NCI-H748 (cell line): Measurements from ENCODE around the gene PADI4.
A peak's percentile ranks its signal among the peaks of the same experiment; 100 is the strongest.
"Not testable (repeated sequence)": the region's sequence is repeated elsewhere in the genome, so short reads cannot be mapped to it uniquely, and the experiment has no call there.

Experiments
- DNase-seq: peaks from one replicate; lab custom pipeline; 2025; ENCODE audit not compliant: unreplicated experiment; lab: John Stamatoyannopoulos, UW

PADI4 gene

DNA sequence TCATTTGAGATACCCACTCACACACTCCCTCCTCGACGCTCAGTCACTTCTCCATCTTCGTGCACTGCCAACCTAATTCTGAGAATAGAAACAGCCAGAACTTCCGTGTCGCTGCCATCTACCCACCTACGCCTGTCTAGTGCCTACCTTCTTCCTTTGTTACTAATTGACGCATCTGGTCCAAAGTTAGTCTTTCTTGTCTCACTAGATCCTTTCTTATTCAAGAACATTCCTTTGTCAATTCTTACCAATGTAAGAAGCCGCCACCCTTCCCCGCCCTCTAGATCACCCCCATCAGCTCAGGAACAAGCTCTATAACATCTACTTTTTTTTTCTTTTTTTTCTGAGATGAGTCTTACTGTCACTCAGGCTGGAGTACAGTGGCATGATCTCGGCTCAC lies 67.7 kb downstream of the PADI4 start:
- no peak for DNase-seq

DNA sequence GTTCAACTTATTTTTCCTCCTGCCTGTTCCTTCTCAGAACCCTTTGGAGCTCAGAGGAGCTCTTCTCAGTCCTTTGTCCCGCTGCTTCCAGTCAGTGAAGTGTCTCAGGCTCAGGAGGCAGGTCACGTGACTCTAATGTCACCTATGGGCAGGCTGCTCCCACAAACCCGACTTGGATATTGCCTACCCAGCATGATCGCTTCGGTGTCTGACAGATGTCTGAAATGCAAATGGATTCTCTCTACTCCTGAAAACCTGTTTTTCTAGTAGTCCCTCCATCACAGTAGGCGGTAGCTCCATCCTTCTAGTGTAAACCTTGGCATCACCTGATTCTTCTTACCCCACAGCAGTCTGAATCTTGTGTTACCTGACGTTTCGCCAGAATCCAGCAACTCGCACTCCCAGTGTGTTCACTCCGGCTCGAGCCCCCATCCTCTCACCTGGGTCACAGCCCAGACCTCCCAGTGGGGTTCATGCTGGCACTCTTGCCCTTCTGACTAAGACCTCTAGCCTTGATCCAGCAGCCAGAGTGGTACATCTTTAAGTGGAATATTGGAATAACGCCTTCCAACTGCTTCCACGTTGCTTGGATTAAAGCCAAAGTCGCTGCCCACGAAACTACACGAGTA lies 69.4 kb downstream of the PADI4 start:
- DNase-seq: peak; percentile 90

GRCh38 chr1:17381161-17381560 lies 73.2 kb downstream of the PADI4 start:
- no peak for DNase-seq

DNA sequence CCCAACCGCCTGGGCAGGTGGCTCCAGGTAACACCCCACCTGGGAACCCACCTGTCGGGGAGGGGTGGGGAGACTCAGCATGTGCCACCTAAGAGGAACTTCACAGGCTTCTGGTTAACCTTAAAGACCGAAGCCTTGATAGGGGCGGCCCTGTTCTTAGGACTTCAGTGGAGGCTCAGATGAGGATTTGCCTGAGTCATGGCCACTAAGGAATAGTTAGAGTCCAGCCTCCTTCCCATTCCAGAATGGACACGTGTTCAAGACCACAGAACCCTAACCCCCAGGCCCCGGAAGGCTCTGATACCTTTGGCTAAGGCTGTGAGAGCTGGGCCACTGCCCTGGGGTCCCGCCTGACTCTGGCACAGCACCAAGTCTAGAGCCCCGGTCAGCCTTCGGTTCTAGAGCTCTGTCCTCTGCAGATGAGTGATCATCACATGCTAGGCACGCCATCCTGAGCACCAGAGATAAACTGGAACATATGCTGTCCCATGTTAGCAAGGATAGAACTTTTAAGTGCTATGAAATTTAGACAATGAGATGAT lies 84.3 kb downstream of the PADI4 start:
- DNase-seq: no peak

- DNase-seq: no peak
Measured at GRCh38 chr1:17393230-17393629, 85.2 kb downstream of the PADI4 start.

GRCh38 chr1:17397910-17398695 lies 90.1 kb downstream of the PADI4 start:
- DNase-seq: no peak

- no peak for DNase-seq
Measured at GRCh38 chr1:17400725-17401341, 92.8 kb downstream of the PADI4 start.

GRCh38 chr1:17401841-17402240 lies 93.8 kb downstream of the PADI4 start:
- DNase-seq: no peak

GRCh38 chr1:17403081-17403480 lies 95.1 kb downstream of the PADI4 start:
- no peak for DNase-seq

DNA sequence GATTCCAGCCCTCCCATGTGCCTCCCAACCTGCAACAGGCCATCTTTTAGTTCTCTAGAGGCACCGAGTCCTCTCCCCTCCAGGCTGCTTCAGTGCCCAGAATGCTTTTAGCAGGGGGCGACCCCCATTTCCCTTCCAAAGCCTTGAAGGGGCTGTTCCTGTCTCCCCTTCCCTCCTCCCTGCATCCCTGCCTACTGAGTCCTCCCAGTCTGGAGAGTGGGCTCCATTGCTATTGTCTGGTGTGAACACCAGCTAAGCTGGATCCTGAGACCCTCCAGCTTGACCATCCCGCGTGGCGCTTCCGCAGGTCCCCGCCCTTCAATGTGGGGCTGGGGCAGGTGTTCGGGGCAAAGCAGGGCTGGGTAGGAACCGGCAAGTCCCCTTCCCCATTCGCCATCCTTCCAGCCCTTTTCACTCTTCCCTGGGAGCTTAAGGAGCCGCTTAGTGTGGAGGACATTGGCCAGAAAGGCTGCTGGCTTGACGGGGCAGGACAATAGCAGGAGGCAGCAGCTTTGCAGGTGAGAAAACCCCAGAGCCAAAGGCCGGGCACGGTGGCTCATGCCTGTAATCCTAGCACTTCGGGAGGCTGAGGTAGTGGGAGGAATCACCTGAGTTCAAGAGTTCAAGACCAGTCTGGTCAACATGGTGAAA lies 96.2 kb downstream of the PADI4 start:
- DNase-seq: no peak

GRCh38 chr1:17404820-17405219 lies 96.8 kb downstream of the PADI4 start:
- no peak for DNase-seq

DNA sequence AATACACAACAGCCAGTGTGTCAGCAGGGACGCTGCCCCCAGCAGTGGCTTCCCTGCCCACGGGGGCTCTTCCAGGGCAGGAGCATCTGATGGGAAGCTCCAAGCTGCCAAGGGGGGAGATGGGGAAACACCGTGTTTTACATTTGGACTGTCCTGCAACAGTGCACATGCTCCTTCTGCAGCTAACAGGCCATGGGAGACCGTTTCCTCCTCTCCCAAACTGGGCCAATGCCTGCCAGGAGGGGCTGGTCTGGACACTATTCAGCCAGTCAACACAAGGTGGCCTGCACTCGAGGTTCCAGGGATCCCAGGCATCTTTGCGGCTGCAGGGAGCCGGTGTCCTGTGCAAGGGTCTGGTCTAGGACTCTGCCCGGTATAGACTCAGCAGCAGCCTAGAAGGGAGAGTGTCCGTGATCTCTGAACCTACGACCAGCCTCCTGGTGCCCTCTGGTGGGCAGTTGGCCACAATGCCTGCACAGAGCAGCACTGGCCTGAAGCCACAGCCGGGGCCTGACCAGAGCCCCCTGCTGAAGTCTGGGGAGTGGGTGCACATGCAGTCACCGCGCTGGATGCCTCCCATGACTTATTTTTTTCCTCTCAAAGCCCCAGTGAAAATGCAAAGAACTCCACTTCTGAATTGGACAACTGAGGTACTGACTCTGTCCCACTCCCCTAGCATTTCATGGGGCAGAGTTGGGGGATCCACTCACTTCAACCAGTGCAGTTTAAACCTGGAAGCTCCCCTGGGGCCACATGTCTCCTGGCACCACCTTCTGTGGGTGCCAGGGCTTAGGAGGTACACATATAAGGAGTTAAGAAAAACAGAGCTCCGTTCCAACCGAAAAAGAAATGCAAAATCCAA lies 98.1 kb downstream of the PADI4 start:
- DNase-seq: peak; percentile 22

GRCh38 chr1:17406760-17407475 lies 98.9 kb downstream of the PADI4 start:
- not testable (repeated sequence) for DNase-seq

- DNase-seq: not testable (repeated sequence)
Measured at GRCh38 chr1:17407786-17408514, 100.0 kb downstream of the PADI4 start.

GRCh38 chr1:17409391-17409811 lies 101.4 kb downstream of the PADI4 start:
- no peak for DNase-seq

DNA sequence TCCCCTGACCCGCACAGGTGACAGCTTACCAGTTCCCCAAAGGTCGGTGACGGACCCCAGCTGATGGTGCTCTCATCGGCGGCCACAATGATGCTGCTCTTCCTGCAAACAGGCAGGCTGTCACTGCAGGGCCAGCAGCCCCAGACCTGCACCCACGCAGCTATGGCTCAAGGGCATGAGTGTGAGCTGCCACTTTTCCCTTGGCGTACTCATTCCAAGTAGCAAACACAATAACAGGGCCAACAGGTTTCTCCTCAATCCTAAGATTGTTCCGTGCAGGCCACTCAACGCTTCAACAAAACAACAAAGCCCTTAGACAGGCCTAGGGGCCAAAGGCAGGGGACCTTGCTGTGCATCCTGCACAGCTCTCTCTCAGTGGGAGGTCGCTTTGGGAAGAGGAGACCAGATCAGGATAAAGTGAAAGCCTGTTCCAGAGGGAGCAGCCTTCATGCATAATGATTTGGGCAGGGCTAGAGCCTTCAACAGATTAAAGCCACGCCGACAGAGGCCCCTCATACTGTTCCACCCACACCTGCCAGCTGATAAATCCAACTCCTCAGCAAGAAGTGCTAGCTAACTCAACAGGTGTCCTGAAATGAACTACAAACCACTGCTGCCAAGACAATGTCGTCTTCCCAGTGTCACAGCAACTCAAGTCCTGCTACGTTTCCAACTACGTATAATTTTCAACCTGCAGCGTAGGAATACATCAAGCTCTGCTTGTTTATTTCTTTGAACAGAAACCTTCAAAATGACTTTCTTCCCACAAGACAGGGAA lies 104.3 kb downstream of the PADI4 start:
- no peak for DNase-seq
